Pancreas (tissue), 10 donors: ENCODE data around the gene BTBD17. TPM values are rescaled to one million over a fixed set of nuclear protein-coding genes. Genes with fewer than 3 reads are reported as not detected.

Source experiments
- ATAC-seq, 4 donors: fragments of 200-7000 bp; cut with Tn5 transposase; one replicate each; pipeline versions ENCODE4 v1.8.0 to v1.9.1; 2020; ENCODE audit warnings: mild to moderate bottlenecking in 4 of 4, moderate library complexity in 4 of 4
- DNase-seq, 6 donors: peaks; one replicate each; pipeline ENCODE4 v3.0.0-alpha.2; 2020
- FAIRE-seq: peaks from 2 replicates; lab custom pipeline; 2012; peaks lifted over from hg19 to GRCh38; lab: Jason Lieb, UNC
- H3K27ac ChIP-seq, 4 donors: fragments of 200-600 bp; sonication (generic); 1 replicate in 3 of 4; 2 replicates in 1 of 4; pipeline versions ENCODE4 v1.5.0 to v1.8.0; 2020
- H3K27me3 ChIP-seq, 4 donors: fragments of 200-600 bp; one replicate each; pipeline ENCODE4 v1.8.0; 2021
- H3K36me3 ChIP-seq, 3 donors: fragments of 200-600 bp; sonication (generic) in 1 of 3; one replicate each; pipeline versions ENCODE4 v1.5.0 to v1.8.0; 2020 to 2021
- H3K4me1 ChIP-seq, 3 donors: fragments of 200-600 bp; one replicate each; pipeline ENCODE4 v1.8.0; 2021
- H3K4me3 ChIP-seq, 4 donors: fragments of 200-600 bp; sonication (generic) in 2 of 4; one replicate each; pipeline versions ENCODE4 v1.5.0 to v1.8.0; 2020 to 2021
- H3K9me3 ChIP-seq, 4 donors: fragments of 200-600 bp; one replicate each; pipeline ENCODE4 v1.8.0; 2021
- CTCF ChIP-seq, 4 donors: fragments of 200-600 bp; sonication (generic) in 3 of 4; IDR thresholded peaks; one replicate each; pipeline versions ENCODE4 v1.5.0 to v1.8.0; 2021; ENCODE audit warnings: antibody characterized with exemption in 4 of 4
- WGBS, 2 donors: extraction: QIAGEN DNeasy Blood & Tissue Kit; methylation state at CpG; one replicate each; pipeline ENCODE4 v1.1.7; 2013; 5-methylcytosine and 5-hydroxymethylcytosine counted together
- intact Hi-C, 3 donors: fragments of 100-400 bp; cut with DNase I; formaldehyde crosslinking; loops; one replicate each; pipeline versions ENCODE4 v1.11.1 to v1.14.2; 2022
- polyA plus RNA-seq, 2 donors: library from polyadenylated mRNA; stranded (reverse); fragments of 200-250 nt; gene quantifications; one replicate each; pipeline ENCODE4 v1.2.3, GENCODE V29; 2013
- total RNA-seq, 6 donors: library from RNA; stranded (reverse); fragmentation: NEBNext Ultra II Directional in 4 of 6; extraction: Animal tissue kit (Norgen Biotek cat#: 25700) in 4 of 6; gene quantifications; one replicate each; pipeline versions ENCODE4 v1.2.1 to v1.2.4, GENCODE V29; 2021 to 2023
- donor health status: healthy with polysubstance abuse.
- donor health status: DM: no; HTN: no; CAD: no; lungs with moderate emphysema.
- donor health status: DM: no; HTN: no; CAD: no.
- donor health status: control.
- donor health status: control.
- donor health status: Bipolar disorder and iron deficiency.
- donor health status: DM: yes; HTN: yes; CAD: no.
- donor health status: DM: no; HTN: no; CAD: no.
- donor health status: DM: no; HTN: no; CAD: no.
- donor health status: DM: yes; HTN: yes; CAD: no.

The BTBD17 gene
- total and polyA plus RNA-seq, 8 donors, result 0.08 to 1.7 (median 0.17) TPM

GRCh38 chr17:74402048-74402447, 40.4 kb upstream of the BTBD17 start:
- intact Hi-C loops, result no loop called here
- H3K36me3 ChIP-seq, result no peaks in the 10 kb centered on the region
- FAIRE-seq (no peak), ATAC-seq (no peak), DNase-seq (no peak)
- no peak overlapping the region for H3K4me3 ChIP-seq
- WGBS, 2 donors, result 89 to 93% methylated on average over 7 of the region's 7 CpGs
- no peaks in the 10 kb centered on the region for H3K27me3 ChIP-seq
- no peak overlapping the region for H3K27ac ChIP-seq
- TF ChIP-seq CTCF (IDR thresholded peaks at IDR 0.05), result no peak
- no peaks in the 10 kb centered on the region for H3K9me3 ChIP-seq
- H3K4me1 ChIP-seq, result no peaks in the 10 kb centered on the region

GRCh38 chr17:74396567-74396966, 34.9 kb upstream of the BTBD17 start:
- Histone ChIP-seq H3K4me3 (no peak overlapping the region), H3K36me3 (no peaks in the 10 kb centered on the region), H3K9me3 (no peaks in the 10 kb centered on the region), H3K4me1 (peaks cover 0 to 4% (median 0%) of the 10 kb centered on the region in 3 donors), H3K27me3 (no peaks in the 10 kb centered on the region), H3K27ac (no peak overlapping the region)
- intact Hi-C loops, result no loop called here
- FAIRE-seq (no peak), DNase-seq (no peak), ATAC-seq (no peak)
- no peak for TF ChIP-seq CTCF (IDR thresholded peaks at IDR 0.05)
- 86 to 93% methylated on average over 4 of the region's 4 CpGs for WGBS, 2 donors

GRCh38 chr17:74394977-74395376, 33.3 kb upstream of the BTBD17 start:
- Histone ChIP-seq H3K27me3 (no peaks in the 10 kb centered on the region), H3K36me3 (no peaks in the 10 kb centered on the region), H3K27ac (no peak overlapping the region), H3K4me3 (no peak overlapping the region), H3K9me3 (no peaks in the 10 kb centered on the region), H3K4me1 (peaks cover 0 to 4% (median 0%) of the 10 kb centered on the region in 3 donors)
- intact Hi-C loops, result no loop called here
- DNase-seq (peak in 4 of 6 donors; percentile 43 to 61 (median 53)), FAIRE-seq (no peak), ATAC-seq (peak; percentile 83 to 93 (median 93))
- TF ChIP-seq CTCF (IDR thresholded peaks at IDR 0.05), result no peak
- 37 to 43% methylated on average over 7 of the region's 7 CpGs for WGBS, 2 donors

- no peak overlapping the region for H3K27ac ChIP-seq
- H3K4me1 ChIP-seq, result peaks cover 0 to 4% (median 0%) of the 10 kb centered on the region in 3 donors
- intact Hi-C loops, result no loop called here
- 89 to 91% methylated on average over 12 of the region's 12 CpGs for WGBS, 2 donors
- peak in 2 of 4 donors; percentile 7 to 22 for ATAC-seq
- no peak for FAIRE-seq
- no peaks in the 10 kb centered on the region for H3K27me3 ChIP-seq
- H3K36me3 ChIP-seq, result no peaks in the 10 kb centered on the region
- TF ChIP-seq CTCF (IDR thresholded peaks at IDR 0.05), result no peak
- H3K9me3 ChIP-seq, result no peaks in the 10 kb centered on the region
- DNase-seq, result peak in 1 of 6 donors; percentile 36
- H3K4me3 ChIP-seq, result no peak overlapping the region
Observed at GRCh38 chr17:74394275-74394950, 32.7 kb upstream of the BTBD17 start.

GRCh38 chr17:74393346-74393942, 31.8 kb upstream of the BTBD17 start:
- FAIRE-seq (no peak), DNase-seq (peak in 1 of 6 donors; percentile 15), ATAC-seq (no peak)
- intact Hi-C loops, result no loop called here
- no peaks in the 10 kb centered on the region for H3K36me3 ChIP-seq
- no peaks in the 10 kb centered on the region for H3K9me3 ChIP-seq
- H3K4me3 ChIP-seq, result no peak overlapping the region
- no peaks in the 10 kb centered on the region for H3K27me3 ChIP-seq
- peaks cover 0 to 4% (median 0%) of the 10 kb centered on the region in 3 donors for H3K4me1 ChIP-seq
- no peak for TF ChIP-seq CTCF (IDR thresholded peaks at IDR 0.05)
- WGBS, 2 donors, result 90 to 95% methylated on average over 6 of the region's 6 CpGs
- no peak overlapping the region for H3K27ac ChIP-seq
